Endometrium (tissue), 2 donors: ENCODE data around the gene OR2AE1.
"Not testable (repeated sequence)": the region's sequence is repeated elsewhere in the genome, so short reads cannot be mapped to it uniquely, and the experiment has no call there.

Experiments used
- FAIRE-seq: peaks from 2 replicates; lab custom pipeline; 2012; peaks lifted over from hg19 to GRCh38; lab: Jason Lieb, UNC
- donor health status: control.
- donor health status: control.

The OR2AE1 gene

GRCh38 chr7:99876933-99877332 is at the start of gene OR2AE1:
Gene OR2AE1, minus strand, starts transcription at chr7:99877033. Its CDS starts 0 bp downstream, at chr7:99877033.
- no peak for FAIRE-seq

- FAIRE-seq: no peak
Measured at GRCh38 chr7:99926321-99926720, 49.5 kb upstream of the OR2AE1 start.

- no peak for FAIRE-seq
Measured at GRCh38 chr7:99923200-99923599, 46.4 kb upstream of the OR2AE1 start.

GRCh38 chr7:99920149-99920548 is 43.3 kb upstream of the OR2AE1 start:
- FAIRE-seq: no peak

- FAIRE-seq: no peak
Measured at GRCh38 chr7:99919814-99920112, 42.9 kb upstream of the OR2AE1 start.

GRCh38 chr7:99918959-99919813 is 42.4 kb upstream of the OR2AE1 start, which contains the start of gene TRIM4:
Gene TRIM4, minus strand, starts transcription at chr7:99919530. Its CDS starts 129 bp downstream, at chr7:99919401.
- no peak for FAIRE-seq

GRCh38 chr7:99910976-99911375 is 34.1 kb upstream of the OR2AE1 start:
- FAIRE-seq: no peak

GRCh38 chr7:99901581-99901980 is 24.7 kb upstream of the OR2AE1 start:
- no peak for FAIRE-seq

GRCh38 chr7:99899830-99900519 is 23.1 kb upstream of the OR2AE1 start:
- no peak for FAIRE-seq

- no peak for FAIRE-seq
Measured at GRCh38 chr7:99898836-99899235, 22.0 kb upstream of the OR2AE1 start.

- FAIRE-seq: no peak
Measured at GRCh38 chr7:99898023-99898357, 21.2 kb upstream of the OR2AE1 start.

- no peak for FAIRE-seq
Measured at GRCh38 chr7:99897322-99898022, 20.6 kb upstream of the OR2AE1 start.

- no peak for FAIRE-seq
Measured at GRCh38 chr7:99894738-99895137, 17.9 kb upstream of the OR2AE1 start.

GRCh38 chr7:99893280-99893679 is 16.4 kb upstream of the OR2AE1 start:
- no peak for FAIRE-seq

- FAIRE-seq: not testable (repeated sequence)
Measured at GRCh38 chr7:99890348-99890747, 13.5 kb upstream of the OR2AE1 start.

- FAIRE-seq: not testable (repeated sequence)
Measured at GRCh38 chr7:99888366-99888765, 11.5 kb upstream of the OR2AE1 start.

GRCh38 chr7:99881370-99881769 is 4.5 kb upstream of the OR2AE1 start:
- FAIRE-seq: no peak

GRCh38 chr7:99876491-99876890 is 342 bp downstream of the OR2AE1 start:
- FAIRE-seq: no peak

- no peak for FAIRE-seq
Measured at GRCh38 chr7:99868246-99868645, 8.6 kb downstream of the OR2AE1 start.

GRCh38 chr7:99867477-99867876 is 9.4 kb downstream of the OR2AE1 start:
- not testable (repeated sequence) for FAIRE-seq

- FAIRE-seq: no peak
Measured at GRCh38 chr7:99863847-99864440, 12.9 kb downstream of the OR2AE1 start.

- FAIRE-seq: no peak
Measured at GRCh38 chr7:99860281-99861127, 16.3 kb downstream of the OR2AE1 start.
